Left renal cortex interstitium (tissue), 4 donors: ENCODE results near the gene SLC6A2. TPM values are rescaled to one million over a fixed set of nuclear protein-coding genes. Genes with fewer than 3 reads are reported as not detected.
"Not testable (repeated sequence)": the region's sequence is repeated elsewhere in the genome, so short reads cannot be mapped to it uniquely, and the experiment has no call there.

Experiments used
- DNase-seq, 4 donors: peaks; one replicate each; pipeline ENCODE4 v3.0.0-alpha.2; 2013; ENCODE audit warnings: low read depth in 4 of 4, low spot score in 2 of 4, missing footprints in 1 of 4
- polyA plus RNA-seq, 4 donors: library from polyadenylated mRNA; unstranded; fragments of 120-200 nt; gene quantifications; one replicate each; pipeline ENCODE4 v1.2.1, GENCODE V29; 2013; ENCODE audit not compliant: insufficient read length in 4 of 4

Gene SLC6A2
- polyA plus RNA-seq = under 1 TPM; 0.10 to 0.48 (median 0.16) TPM

DNA sequence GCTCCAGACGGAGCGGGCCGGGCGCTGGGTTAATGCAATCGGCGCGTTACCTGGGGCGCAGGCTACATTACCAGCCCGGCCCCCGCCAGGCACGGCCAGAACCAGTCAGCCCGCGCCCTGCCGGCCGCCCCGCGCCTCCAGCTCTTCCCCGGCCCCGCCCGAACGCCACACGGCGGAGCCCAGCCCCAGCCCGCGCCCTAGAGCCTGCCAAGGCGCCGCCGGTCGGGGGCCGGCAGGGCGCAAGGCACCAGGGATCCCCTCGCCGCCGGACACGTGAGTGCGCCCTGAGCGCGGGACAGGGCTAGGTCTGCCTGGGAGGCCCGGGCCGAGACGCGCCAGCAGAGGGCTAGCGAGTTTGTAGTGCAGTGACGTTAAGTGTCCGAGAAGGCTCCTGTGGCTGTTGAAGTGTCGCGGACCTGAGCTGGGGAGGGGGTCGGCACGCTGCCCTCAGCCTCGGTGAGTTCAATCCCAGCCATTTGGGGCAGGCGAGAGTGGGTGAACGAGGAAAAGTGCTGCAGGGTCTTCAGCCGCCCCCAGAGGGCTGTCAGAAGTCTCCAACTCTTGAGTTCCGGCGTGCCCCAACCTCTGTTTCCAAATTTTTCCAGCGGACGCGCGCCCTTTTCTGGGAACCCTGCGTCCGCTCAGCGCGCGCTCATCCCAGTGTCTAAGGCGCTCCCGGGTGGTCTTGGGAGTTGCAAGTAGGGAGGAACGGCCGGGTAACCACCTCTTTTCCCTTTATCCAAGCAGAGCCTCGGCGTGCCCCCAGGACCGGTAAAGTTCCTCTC, at the start of gene SLC6A2:
Gene SLC6A2, plus strand, starts transcription at position 92 of the 785 bp plus-strand sequence. CDS start 707 bp downstream, outside the sequence.
- peak in 1 of 4 donors; percentile 8 for DNase-seq

DNA sequence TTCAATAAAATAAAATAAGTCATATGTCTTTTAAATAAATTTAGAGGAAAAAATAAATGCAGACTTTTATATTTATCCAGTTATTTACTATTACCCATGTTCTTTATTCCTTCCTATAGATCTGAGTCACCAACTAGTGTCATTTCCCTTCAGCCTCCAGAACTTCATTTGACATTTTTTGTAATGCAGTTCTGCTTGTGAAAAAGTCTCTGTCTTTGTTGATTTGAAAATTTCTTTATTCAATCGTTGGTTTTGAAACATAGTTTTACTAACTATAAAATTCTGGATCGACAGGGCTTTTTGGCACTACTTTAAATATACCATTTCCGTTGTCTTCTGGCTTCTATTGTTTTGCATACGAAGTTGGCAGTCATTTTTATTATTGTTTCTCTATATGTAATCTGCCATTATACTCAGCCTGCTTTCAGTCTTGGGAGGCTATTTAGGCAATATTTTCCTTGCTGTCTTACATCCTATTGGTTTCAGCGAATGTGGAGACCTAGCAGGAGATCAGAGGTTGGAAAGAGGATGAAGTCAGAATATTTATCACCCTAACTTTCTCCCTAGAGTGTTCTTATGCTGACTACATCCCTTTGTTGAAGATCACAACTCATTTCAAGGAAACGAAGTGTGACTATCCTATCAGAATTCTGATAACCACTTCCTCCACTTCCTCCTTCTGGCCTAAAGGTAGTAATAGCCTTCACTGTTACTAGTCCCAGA, 42.0 kb upstream of the SLC6A2 start:
- DNase-seq = no peak

DNA sequence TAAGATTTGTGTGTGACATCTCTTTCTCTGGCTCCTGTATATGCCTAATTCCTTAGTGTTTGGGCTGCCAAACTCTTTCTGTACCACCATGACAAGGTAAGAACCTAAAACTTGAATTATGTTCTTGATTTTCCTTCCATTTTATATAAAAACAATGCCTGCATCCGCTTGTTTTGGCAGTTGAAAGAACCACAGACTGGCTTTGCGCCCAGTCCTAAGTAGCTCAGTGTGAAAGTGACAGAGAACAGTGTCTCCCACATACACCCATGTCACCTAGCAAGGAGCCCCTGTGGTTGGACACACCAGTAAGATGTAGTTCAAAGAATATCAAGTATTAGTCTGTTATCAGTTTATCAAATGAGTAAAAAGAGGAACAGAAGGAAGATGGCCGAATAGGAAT, 40.7 kb upstream of the SLC6A2 start:
- DNase-seq = no peak

DNA sequence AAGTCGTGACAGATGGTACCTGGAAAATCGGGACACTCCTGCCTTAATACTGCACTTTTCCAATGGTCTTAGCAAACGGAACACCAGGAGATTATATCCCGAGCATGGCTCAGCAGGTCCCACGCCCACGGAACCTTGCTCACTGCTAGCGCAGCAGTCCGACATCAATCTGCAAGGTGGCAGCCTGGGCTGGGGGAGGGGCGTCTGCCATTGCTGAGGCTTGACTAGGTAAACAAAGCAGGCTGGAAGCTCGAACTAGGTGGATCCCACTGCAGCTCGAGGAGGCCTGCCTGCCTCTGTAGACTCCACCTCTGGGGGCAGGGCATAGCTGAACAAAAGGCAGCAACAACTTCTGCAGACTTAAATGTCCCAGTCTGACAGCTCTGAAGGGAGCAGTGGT, 40.1 kb upstream of the SLC6A2 start:
- not testable (repeated sequence) for DNase-seq

DNA sequence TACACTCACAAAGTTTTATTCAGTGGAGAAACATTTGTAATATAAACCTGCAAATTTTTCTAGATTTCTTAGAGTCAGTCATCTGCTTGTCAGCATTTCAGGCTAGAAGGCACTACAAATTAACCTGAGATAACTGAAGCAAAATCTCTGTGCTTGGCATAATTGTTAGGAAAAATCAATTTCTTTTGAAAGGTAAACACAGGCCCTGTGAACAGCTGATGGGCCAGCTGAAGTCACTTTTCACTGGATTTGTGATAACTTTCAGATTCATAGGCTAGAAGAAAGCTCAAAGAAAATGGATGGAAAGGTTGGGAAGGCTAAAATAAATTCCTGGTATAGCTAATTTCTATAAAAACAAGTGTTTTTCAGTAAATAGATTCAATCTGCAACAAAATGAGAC, 34.0 kb upstream of the SLC6A2 start:
- no peak for DNase-seq

DNA sequence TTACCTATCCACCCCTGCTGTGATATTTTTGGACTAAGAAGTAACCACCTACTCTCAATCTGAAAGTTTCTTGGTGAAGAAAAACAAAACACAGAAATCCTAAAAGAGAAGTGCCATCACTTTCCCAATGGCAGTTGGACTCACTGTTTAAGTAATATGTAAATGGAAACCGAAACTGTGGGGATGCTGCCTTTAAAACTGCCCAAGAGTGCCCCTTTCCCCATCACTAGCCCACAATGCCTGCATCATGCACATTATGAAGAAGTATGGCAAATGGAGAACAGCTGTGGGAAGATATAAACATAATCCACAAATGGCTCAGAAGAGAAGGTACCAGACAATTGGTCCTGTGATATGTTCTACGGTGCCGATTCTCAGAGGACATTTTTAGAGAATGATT, 33.5 kb upstream of the SLC6A2 start:
- DNase-seq = no peak

DNA sequence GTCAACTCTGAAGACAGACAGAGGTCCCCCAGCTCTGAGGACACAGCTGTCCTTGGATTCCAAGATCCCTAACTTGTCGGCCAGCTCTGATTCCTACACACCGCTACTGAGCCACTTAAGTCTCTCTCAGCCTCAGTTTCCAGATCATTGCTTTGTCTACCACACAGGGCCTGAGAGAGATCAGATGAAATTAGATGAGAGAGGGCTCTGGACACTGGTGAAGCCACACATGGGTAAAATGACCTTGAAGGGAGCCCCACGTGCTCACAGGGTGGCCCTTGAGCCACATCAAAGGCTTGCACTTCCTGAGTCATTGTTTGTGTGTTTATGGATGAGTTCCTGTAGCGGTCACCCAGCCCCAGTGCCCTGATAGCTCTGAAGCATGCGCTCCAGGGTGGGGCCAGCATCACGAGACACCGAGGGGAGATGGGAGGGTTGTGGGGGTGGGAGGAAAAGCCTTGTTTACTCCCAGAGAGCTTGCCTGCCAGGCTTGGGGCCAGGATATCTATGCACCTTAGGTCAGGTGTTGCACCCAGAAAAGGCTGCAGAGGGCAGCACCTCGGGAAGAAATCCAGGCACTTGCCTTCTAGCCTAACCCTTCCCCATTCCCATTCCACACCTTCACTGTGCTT, 32.7 kb upstream of the SLC6A2 start:
- no peak for DNase-seq

DNA sequence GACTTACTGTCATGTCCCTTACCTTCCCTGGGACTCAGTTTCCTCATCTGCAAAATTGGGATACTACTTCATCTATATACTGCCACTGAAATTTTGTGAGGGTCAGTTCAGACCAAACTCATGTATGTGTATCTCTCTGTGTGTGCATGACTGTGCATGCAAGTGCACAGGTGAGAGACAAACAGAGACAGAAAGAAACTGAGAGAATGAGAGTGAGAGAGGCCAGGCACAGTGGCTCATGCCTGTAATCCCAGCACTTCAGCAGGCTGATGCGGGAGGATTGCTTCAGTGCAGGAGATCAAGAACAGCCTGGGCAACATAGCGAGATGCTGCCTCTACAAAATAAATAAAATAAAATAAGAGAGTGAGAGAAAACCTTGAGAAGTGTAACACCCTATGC, 32.1 kb upstream of the SLC6A2 start:
- DNase-seq = no peak

DNA sequence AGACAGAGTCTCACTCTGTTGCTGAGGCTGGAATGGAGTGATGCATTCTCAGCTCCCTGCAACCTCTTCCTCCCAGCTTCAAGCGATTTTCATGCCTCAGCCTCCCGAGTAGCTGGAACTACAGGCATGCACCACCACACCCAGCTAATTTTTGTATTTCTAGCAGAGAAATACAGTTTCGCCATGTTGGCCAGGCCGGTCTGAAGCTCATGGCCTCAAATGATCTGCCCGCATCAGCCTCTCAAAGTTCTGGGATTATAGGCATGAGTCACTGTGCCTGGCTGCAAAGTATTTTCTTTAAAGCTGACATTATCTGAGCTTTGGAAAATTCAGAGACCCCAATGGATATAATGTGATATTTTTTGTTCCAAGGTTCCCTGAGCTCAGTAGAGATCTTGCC, 31.1 kb upstream of the SLC6A2 start:
- DNase-seq = no peak

DNA sequence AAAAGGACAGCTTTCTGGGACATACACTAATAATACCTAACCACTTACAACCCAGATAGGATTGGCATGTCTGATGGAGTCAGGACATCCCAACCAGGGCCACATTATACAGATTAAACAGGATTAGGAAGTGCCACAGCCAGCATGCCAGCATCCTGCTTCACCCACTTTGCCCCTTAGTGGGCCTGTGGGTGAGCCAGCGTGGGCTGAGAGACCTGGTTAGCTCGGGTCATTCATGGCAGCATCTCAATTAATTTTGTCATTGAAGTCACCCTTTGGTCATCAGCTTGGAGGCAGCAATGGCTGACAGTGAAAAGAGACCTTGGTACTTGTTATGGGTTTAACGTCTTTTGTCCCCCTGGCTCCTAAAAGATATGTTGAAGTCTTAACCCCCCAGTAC, 29.9 kb upstream of the SLC6A2 start:
- DNase-seq = no peak

DNA sequence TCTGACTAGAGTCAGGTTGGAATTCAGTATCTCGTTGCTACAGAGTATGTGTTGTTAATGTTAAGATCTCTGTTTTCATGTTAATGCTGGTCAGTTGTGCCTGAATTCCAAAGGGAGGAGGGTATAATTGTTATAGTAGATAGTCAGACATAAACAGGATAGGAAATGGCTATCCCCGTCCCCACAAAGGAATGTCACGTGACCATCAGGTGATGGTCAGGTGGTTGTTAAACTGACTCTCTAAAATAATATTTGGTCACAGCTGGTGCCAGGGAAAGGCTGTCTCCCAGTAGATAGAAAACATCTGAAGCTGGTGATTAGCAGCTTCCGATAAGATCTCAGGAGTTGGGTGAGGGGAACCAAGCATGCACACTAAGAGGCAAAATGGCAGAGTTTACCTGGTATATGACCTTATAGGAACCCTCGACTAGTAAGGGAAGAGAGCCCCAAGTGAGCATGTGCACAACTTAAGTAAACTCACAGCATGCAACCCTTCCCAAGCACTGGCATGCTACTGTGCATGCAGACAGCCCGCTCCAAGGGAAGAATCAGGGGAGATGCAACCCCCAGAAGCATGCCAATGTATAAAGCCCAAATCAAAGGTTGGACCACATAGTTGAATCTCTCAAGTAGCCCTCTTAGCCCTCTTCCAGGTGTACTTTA, 27.4 kb upstream of the SLC6A2 start:
- DNase-seq = no peak

DNA sequence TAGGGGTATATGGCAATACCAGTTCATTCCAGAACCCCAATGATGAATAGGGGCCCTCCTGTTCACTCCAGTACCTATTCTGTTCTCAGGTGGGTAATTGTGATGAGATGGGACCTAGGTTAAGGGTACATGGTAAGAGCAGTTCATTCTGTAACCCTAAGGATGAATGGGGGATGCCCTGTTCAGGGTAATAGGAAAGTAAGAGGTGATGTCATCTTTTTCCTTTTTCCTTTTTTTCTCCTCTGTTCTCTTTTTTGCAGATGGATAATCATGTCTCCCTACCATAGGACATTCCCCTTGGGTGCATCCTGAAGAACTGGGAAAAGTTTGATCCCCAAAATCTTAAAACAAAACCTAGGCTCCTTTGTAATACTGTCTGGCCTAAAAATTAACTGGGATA, 25.0 kb upstream of the SLC6A2 start:
- no peak for DNase-seq

DNA sequence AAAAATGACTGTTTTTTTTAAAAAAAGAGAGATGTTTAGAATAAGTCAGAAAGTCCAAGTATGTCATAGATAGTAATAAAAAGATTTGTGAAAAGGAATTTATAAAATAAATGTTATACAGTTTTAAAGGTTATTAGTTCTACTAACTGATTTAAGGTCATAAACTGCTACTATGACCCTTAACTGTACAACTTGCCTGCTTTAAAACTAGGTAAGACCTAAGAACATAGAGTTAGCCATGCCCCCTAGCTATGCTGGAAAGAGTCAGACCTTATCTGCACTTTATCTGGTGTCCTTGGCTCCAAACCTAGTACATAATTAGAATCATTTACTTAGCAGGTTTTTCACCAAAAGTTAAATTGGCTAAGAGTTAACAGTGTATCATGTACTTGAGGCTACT, 23.5 kb upstream of the SLC6A2 start:
- no peak for DNase-seq

DNA sequence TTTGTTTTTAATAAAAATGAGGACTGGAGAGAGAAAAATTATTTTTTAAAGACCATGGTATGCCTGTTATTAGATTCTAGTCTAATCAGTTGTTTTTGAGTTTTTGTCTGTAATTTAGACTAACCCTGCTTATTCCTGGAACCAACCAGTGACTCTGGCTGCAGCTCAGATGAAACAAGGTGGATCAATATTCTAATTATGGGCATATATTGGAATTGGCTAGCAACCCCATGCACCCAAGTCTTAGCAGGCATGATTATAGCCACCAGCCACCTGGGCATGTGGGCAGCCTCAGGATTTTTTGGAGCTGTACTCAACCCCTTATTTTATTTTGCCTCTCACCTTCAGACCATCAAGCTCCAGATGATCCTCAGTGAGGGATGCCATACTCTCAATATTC, 21.6 kb upstream of the SLC6A2 start:
- no peak for DNase-seq

DNA sequence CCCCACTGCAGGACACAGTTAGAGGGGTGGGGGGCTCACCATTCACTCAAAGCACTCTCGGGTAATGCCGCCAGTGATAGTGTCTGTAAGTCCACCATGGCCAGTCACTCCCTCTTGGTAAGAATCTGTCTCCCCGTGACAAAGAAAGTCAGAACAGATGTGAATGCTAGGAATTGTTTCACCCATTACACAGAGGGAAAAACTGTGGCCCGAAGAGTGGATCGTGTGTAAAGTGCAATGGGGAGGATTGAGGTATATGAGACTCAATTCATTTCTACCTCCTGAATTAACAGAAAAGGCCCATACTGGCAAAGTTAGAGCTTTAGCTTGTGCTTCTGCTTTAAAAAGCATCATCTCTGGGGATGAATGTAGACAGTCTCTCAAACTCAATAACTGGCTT, 17.5 kb upstream of the SLC6A2 start:
- no peak for DNase-seq

DNA sequence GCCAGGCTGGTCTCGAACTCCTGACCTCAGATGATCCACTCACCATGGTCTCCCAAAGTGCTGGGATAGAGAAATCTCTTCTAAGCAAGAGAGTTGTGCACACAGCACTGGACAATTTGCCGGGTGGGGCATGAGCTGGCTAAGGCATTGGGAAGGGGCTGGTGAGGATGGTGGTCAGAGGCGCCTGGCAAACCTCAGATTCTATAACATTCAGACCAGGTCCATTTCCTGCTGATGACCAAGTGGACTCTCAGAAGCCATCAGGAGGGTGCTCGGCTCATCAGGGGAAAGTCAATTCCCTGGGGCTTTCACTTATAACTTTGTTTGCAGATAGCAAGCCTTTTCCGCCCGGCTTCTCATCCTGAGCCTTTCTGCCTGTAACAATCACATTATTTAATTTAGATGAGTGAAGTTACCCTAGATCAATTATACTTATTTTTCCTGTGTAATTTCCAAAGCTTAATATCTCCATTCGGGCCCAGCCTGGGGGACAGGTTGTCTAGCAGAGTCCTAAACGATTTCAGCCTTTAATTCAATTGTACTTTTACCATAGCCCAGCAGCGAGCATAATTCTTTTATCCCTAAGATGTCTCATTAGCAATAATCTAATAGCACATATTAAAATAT, 15.0 kb upstream of the SLC6A2 start:
- no peak for DNase-seq

DNA sequence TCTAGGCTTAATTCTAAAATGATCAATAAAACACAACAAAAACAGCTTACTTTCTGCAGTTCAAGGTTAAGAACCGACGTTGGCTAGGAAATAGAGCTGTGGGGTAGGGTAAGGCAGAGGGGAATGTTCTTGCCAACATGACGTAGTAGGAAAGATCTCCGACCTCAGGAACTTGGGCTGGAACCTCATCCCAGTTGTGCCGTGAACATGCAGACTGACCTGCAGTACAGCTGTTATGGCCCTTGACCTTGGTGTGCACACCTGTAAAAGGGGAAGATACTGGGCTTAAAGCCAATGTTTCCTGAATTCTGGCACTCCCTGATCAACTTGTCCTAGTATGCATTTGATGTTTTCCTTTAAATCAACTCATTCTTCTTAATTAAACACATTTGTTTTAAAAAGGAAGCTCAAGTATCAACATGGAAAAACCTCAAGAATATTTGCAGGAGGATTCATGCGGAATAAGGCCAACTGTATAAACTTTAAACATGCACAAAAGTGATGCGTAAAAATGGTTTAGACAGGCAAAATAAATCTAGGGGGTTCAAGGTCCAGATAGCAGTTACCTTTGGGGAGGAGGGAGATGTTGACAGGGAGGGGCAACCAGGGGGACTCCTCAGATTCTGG, 14.2 kb upstream of the SLC6A2 start:
- DNase-seq = no peak

DNA sequence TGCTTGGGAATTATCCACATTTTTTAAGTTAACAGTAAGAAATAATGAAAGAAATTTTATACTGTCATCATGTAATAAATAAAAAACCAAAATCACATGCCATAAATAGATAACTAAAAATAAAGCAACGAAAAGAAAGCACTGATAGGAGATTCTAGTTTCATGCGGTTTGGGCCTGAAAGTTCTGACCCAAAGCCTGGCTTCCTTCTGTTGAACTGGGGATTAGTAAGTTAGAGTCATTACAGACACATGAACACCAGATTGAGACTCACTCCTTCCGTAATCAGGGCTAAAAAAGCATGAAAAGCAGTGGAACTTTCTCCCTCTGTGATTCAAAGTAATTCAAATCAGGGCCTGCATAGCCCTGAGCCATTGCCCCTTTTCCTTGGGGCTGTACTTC, 13.2 kb upstream of the SLC6A2 start:
- DNase-seq = no peak

DNA sequence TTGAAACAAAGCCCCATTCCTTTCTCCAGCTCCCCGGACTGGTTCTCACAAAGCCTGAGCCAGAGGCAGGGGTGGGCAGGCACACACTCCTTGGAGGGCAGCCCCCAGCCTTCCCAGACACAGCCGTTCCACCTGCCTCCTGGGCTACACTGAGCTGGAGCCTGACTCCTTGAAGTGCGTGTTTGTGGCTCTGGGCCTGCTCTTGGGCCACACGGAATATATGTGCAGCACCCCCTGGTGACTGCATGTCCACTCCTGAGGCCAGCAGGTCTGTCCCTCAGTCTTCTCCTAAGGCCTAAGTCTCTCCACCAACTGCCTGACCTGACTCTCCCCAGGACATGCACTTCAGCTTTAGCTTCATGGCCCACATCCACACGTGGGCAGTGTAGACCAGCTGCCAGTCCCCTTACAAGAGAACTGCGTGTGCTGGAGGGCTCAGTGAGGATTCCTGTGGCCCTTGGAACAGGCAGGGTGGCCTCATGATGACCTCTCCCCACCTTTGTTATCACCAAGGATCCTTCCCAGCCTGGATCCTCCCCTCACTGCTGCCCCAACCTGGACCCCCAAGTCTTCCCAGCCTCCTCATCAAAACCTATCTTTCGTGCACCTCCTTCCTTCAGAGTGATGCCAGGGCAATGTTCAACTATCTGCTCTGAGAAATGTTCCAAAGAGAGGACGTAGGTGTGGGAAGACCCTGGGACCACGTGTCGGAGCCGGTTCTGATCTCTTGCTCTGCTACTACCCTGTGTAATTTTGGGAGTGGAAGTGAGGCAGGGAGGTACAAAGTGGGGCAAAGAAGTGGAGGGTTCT, 12.4 kb upstream of the SLC6A2 start:
- DNase-seq = no peak
